Measurements from ENCODE around the gene MED12L.
"Not testable (repeated sequence)": the region's sequence is repeated elsewhere in the genome, so short reads cannot be mapped to it uniquely, and the experiment has no call there.

The MED12L gene

DNA sequence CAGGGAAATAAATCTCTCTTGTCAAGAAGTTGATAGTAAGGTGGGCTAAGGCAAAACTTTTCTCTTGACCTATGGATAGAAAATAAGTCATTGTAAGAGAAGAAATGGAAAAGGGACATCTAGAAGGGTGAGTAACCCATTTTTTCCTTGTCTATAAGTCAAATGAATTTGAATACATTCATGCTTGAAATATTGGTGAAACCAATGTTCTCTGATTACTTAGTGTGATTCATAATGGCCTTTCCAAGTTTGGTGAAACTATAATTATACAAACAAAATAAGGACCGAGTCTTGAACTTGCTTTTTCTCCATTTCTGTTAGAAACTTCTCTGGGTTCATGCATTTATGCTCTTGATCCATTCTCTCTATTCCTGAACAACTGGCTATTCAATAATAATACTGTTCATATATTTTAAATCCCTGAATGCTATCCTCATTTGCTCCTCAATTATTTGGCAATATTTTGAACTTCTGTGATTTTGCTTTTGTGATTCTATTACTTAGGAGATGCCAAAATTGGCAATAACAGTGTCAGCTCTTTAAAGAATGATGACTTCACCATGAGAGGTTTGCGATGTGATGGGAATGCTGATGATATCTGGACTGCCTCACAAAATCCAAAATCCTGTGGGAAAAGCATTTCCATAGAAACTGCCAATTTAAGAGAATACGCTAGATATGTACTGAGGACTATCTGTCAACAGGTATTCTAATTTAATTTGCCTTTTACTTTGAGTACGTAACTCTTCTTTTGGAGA is 286.8 kb downstream of the MED12L start:
- ATAC-seq: no peak
- no peak for DNase-seq

DNA sequence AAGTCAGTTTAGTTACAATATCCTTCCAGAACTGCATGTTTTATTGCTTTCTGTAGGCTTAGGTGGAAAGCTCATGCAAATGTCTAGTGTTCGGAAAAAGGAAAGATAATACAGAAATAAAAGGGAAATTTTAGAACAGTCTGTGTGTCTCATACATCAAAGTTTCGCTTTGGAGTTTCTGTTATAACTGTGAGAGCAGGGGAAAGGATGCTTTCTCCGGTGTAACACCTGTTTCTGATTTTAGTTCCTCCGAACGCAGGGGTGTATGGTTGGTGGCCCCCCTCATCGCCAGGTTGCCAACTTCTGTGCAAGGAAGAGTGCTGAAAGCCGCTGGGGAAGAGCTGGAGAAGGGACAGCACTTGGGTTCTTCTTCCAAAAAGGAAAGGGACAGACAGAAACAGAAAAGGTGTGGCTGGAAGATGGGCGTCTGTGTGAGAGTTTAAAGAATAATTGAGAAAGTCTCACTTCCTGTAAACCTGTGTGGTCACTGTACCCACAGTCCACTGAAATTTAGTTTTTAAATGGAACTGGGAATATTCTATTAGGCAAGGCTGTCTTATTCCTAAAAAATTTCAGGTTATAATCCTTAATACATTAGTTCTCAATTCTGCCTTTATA is 292.4 kb downstream of the MED12L start:
- DNase-seq (no peak), ATAC-seq (no peak)

DNA sequence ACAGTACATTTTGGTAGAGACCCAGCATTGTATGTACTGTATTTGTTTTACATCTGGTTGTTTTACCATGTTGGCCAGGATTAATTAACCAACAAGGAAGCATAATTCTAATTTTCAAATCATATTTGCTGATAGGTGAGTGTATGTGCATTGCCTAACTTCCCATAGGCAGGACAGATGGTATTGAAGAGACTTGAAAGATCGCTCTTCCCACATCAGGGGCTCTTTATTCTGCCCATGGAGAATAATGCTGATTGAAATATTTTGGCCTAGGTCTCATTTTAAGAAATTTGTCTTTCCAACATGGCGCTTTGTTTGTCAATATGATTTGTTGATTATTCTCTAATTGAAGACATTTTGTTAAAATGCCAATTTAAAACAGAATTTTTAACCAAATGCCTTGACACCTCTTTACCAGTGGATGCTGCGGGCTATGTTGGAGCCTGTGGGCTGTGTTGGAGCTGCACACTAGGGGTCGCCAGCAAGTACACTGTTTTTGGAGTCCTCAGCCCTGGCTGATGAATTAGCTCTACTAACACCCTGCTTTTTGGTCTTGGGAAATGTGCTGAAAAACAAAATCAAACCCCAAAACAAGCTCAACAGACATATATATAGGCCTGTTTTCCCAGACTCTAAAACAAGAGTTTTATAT is 293.7 kb downstream of the MED12L start:
- peak; percentile 29 for DNase-seq
- ATAC-seq: peak; percentile 61

DNA sequence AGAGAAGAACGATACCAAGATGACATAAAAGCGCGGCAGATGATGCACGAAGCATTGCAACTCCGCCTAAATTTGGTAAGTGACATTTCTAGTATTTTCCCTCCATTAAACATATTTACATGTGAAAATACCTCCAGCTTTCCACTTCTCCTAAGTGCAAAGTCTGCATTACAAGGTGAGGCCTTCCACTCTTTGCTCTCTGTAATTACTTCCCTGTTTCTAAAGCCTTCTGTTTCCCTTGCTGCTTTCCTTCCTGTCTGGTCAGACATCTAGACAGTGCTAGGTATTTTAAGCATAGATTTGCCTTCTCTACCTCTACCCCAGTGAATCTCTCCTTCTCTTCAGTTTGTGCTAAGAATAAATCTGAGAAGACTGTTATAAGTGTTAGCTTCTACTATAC is 297.2 kb downstream of the MED12L start:
- no peak for DNase-seq
- no peak for ATAC-seq

DNA sequence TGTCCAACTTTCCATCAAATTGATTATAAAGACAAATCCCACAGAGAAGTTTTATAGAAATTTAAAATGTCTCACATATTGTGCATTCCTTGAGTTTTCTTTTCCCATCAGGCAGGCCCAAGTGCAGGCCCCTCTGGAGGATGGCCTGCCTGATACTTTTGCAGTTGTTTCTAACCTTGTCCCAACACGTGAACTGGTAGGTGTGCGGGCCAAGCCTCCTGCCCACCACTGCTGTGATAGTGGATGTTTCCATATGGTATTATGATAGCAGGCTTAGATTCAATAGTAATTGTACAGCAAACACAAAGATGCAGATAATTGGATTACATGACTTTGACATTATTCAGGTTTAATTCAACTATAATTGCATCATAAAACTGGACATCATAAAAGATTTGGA is 297.6 kb downstream of the MED12L start:
- DNase-seq: no peak
- ATAC-seq: no peak

GRCh38 chr3:151383956-151384355 is 298.5 kb downstream of the MED12L start:
- ATAC-seq (no peak), DNase-seq (no peak)

GRCh38 chr3:151384741-151385174 is 299.3 kb downstream of the MED12L start, which contains the start of gene P2RY12:
P2RY12 (minus strand) TSS chr3:151384753; CDS start chr3:151338845, 45,908 bp downstream.
- DNase-seq: no peak
- no peak for ATAC-seq

GRCh38 chr3:151386056-151386455 is 300.6 kb downstream of the MED12L start:
- ATAC-seq (no peak), DNase-seq (no peak)

- ATAC-seq (no peak), DNase-seq (no peak)
Measured at GRCh38 chr3:151387432-151387831, 302.0 kb downstream of the MED12L start.

DNA sequence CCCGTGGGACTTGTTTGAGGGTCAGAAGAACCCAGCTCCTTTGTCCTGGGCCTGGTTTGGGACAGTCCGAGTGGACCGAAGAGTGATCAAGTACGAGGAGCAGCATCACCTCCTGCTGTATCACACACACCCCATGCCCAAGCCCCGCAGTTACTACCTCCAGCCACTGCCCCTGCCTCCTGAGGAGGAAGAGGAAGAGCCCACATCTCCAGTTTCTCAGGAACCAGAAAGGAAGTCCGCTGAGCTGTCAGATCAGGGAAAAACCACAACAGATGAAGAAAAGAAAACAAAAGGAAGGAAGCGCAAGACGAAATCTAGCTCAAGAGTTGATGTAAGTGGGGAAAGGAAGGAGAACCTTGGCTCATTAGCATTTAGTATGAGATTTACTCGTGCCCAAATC is 302.4 kb downstream of the MED12L start:
- DNase-seq: no peak

DNA sequence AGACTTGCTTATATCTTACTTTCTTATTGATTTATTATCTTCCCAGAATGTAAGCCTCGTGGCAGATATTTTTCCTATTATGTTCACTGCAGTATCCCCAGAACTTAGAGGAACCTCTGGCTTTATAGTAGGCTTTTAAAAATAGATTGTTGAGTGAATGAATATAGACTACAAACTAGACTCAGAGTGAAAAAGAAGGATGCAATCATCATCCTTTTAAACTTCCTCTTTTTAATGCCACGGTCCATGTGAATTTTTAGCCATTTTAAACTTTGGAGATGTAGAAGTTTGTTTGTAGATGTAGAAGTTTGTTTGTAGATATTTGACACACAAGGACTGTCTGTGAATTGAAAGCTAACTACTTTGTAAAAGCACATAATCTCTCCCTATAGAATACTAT is 306.3 kb downstream of the MED12L start:
- no peak for DNase-seq
- no peak for ATAC-seq

More for the DNA sequence above, 302.4 kb downstream of the MED12L start:
- no peak for ATAC-seq

- DNase-seq, ATAC-seq: not testable (repeated sequence)
Measured at GRCh38 chr3:151392191-151392590, 306.7 kb downstream of the MED12L start.

DNA sequence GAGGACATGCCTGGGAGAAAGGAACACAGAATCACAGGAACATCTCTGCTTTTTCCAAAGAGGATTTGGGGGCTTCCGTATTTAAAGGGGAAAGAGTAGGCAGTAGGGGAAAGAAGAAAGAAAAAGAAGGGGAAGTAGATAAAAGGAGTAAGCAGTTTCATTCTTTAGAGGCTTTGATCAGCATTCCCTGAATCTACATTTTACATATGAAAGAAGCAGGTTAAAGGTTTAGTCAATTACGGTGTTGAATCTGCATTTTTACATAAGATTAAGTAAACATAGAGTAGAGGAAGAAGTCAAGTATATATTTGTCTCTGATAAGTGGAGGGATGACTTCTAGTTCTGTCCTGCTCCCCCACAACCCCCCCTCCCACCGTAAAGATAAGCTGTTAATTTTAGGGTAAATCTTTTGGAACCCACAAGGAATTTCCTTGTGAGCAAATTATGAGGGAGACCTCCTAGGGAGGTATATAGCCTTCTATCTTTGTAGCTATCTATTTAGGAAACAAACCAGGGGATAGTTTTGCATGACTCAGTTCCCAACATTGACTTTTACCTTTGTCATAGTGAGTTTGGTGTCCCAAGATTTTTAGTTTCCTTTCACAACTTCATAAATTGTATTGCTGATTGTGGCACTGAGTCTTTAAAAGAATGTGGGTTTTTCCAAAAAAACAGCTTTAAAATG is 307.8 kb downstream of the MED12L start:
- no peak for DNase-seq
- ATAC-seq: no peak

- ATAC-seq: no peak
- no peak for DNase-seq
Measured at GRCh38 chr3:151393941-151394340, 308.5 kb downstream of the MED12L start.

DNA sequence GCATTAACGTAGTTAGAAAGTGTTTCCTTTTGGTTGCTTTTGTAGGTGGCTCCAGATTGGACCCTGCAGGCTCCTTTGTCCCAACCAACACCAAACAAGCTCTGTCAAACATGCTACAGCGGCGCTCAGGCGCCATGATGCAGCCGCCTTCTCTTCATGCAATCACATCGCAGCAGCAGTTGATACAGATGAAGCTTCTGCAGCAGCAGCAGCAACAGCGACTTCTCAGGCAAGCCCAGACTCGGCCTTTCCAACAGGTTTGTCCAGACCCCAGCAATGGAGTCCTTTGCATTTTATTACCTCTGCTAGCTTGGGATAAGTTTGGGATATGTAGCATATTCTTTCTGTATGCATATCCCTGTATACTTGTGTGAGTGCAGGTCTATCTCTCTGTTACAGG is 309.1 kb downstream of the MED12L start:
- no peak for DNase-seq
- ATAC-seq: no peak

- DNase-seq: no peak
- no peak for ATAC-seq
Measured at GRCh38 chr3:151395806-151396205, 310.3 kb downstream of the MED12L start.

DNA sequence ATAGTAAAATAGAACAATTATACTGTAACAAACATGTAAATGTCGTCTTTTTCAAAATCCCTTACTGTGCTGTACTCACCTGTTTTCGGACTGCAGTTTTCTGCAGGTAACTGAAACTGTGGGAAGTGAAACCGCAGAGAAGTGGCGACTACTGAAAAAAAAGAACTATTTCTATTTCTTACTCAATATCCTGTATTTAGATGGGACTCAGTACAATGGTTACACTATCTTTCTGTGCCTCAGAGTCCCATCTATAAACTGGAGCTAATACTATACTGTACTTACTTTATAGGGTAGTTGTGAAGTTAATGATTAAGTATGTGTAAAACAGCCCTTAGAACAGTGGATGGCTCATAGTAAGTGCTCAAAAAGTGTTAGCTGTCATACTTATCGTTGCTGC is 313.4 kb downstream of the MED12L start:
- no peak for DNase-seq

DNA sequence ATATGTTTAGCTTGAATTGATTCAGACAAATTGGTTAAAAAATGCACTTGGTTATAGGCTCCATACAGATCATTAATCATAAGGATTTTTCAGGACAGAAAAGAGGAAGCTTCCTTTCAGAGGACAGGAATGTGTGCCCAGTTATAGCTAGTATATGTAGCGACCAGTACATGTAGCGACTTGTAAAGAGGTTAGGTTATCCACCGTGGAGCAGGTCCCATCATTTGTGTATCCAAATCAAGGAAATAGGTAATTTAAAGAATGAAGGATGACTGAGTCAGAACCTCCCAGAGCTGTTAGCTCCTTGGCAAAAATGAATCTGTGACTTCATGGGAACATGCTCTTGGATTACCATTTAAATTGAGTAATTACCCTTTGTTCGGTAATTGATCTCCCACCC is 314.9 kb downstream of the MED12L start:
- ATAC-seq (no peak), DNase-seq (no peak)

More for the DNA sequence above, 313.4 kb downstream of the MED12L start:
- ATAC-seq: no peak

- ATAC-seq (no peak), DNase-seq (no peak)
Measured at GRCh38 chr3:151402349-151402748, 316.9 kb downstream of the MED12L start.

DNA sequence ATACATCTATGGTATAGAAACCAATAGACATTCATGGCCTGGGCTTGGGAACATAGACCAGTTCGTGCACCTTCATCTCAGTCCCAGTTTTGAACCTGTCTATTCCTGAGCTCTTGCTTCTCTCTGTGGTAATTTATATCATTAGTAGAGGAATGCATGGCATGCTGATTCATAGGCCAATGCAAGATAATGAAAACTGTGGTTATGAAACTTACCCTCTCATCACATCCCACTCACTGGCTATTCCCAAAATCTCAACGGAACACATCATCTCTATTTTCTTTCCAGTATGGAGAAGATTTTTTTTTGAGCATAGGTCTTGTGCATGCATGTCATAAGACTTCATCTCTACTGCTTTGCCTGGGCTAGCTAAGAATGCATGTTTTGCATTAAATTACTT is 317.8 kb downstream of the MED12L start:
- DNase-seq (no peak), ATAC-seq (no peak)

DNA sequence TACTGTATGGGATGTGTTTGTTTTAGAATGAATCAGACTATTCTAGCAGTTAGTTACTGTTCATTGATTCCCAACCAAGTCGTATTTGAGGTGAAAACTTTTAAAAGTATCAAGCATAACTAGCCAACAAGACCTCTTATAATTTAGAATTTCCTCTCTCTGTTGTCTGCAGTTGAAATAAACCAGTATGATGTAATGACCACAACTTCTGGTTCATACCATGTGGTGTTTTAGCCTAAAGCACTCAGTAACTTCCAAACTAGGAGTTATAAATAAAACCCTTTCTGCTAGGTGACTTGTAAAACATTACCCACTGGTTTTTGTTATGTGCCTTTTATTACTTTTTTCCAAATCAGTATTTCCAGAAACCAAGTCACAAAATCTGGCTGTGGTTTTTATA is 318.9 kb downstream of the MED12L start:
- ATAC-seq (no peak), DNase-seq (no peak)

GRCh38 chr3:151407928-151408327 is 322.5 kb downstream of the MED12L start:
- ATAC-seq (no peak), DNase-seq (no peak)
